Transverse colon (tissue), 4 donors: ENCODE measurements around the gene DLG2. TPM values are rescaled to one million over a fixed set of nuclear protein-coding genes. Genes with fewer than 3 reads are reported as not detected.

Source experiments
- DNase-seq: peaks from one replicate; pipeline ENCODE4 v3.0.0-alpha.2; 2019
- H3K27ac ChIP-seq, 4 donors: fragments of 200-600 bp; sonication (generic); 2 replicates each; pipeline ENCODE4 v1.5.1; 2016 to 2018; ENCODE audit warnings: inconsistent platforms in 4 of 4
- H3K27me3 ChIP-seq: fragments of 200-600 bp; sonication (generic); 2 replicates; pipeline ENCODE4 v1.5.1; 2017; ENCODE audit warnings: inconsistent platforms
- H3K36me3 ChIP-seq, 4 donors: fragments of 200-600 bp; sonication (generic); 2 replicates each; pipeline ENCODE4 v1.5.1; 2017 to 2019; ENCODE audit warnings: inconsistent platforms in 4 of 4
- H3K4me1 ChIP-seq, 4 donors: fragments of 200-600 bp; sonication (generic); 2 replicates each; pipeline ENCODE4 v1.5.1; 2017 to 2020; ENCODE audit warnings: inconsistent platforms in 4 of 4
- H3K4me3 ChIP-seq, 4 donors: fragments of 200-600 bp; sonication (generic); 1 replicate in 1 of 4; 2 replicates in 3 of 4; pipeline versions ENCODE4 v1.5.1 to v1.6.1; 2017 to 2019; ENCODE audit warnings: inconsistent platforms in 4 of 4
- H3K9me3 ChIP-seq, 2 donors: fragments of 200-600 bp; sonication (generic); 2 replicates each; pipeline ENCODE4 v1.5.1; 2017 to 2019; ENCODE audit warnings: inconsistent platforms in 2 of 2
- CTCF ChIP-seq, 5 experiments: fragments of 200-600 bp in 3 of 5; fragments of 450-650 bp in 2 of 5; sonication (generic) in 3 of 5; IDR thresholded peaks; 1 replicate in 2 of 5; 2 replicates in 3 of 5; pipeline ENCODE4 v1.5.1; 2016 to 2017; ENCODE audit warnings: antibody characterized with exemption in 5 of 5, inconsistent platforms in 3 of 5, mild to moderate bottlenecking in 2 of 5, moderate library complexity in 1 of 5
- EP300 ChIP-seq: sonication (generic); formaldehyde crosslinking; IDR thresholded peaks from one replicate; pipeline ENCODE4 v1.6.1; 2017; ENCODE audit warnings: antibody characterized with exemption, low read depth
- POLR2A ChIP-seq: fragments of 450-650 bp; IDR thresholded peaks from one replicate; pipeline ENCODE4 v1.6.1; 2016; ENCODE audit warnings: antibody characterized with exemption, mild to moderate bottlenecking, moderate library complexity
- POLR2AphosphoS5 ChIP-seq, 3 donors: sonication (generic); formaldehyde crosslinking; IDR thresholded peaks; one replicate each; pipeline ENCODE4 v1.6.1; 2016; ENCODE audit warnings: antibody characterized with exemption in 3 of 3
- WGBS, 2 donors: methylation state at CpG; one replicate each; pipeline ENCODE4 v1.1.5; 2018; ENCODE audit warnings: low coverage in 1 of 2; 5-methylcytosine and 5-hydroxymethylcytosine counted together
- in situ Hi-C, 4 donors: fragments of 200-750 bp; cut with MboI; loops; one replicate each; pipeline versions ENCODE4 v1.15.0 to v1.15.1; 2017; ENCODE audit warnings: low sequenced_read_pairs in 3 of 4, low pct_ligation_motif_present in 1 of 4, low pct_unique_long_range_greater_than_20kb in 1 of 4
- intact Hi-C: fragments of 100-400 bp; cut with DNase I; formaldehyde crosslinking; loops from one replicate; pipeline ENCODE4 v1.15.1; 2023; ENCODE audit warnings: low total_unique reads
- total RNA-seq, 4 donors: library from RNA; depleted of rRNA; stranded (reverse); fragments of >200 nt; gene quantifications; one replicate each; pipeline ENCODE4 v1.1.0, GENCODE V29; 2016

The DLG2 gene
- total RNA-seq, 4 donors from 2014 or later: 1.9 to 28.3 (median 3.7) TPM

- H3K27me3 ChIP-seq: no peaks in the 10 kb centered on the region
- no peak overlapping the region for H3K4me3 ChIP-seq
- in situ Hi-C loops: no loop called here
- no peak for TF ChIP-seq POLR2A
- TF ChIP-seq EP300: no peak
- TF ChIP-seq CTCF (IDR thresholded peaks at IDR 0.05): no peak
- no peak for TF ChIP-seq POLR2AphosphoS5 (IDR thresholded peaks at IDR 0.05)
- DNase-seq: no peak
- no peaks in the 10 kb centered on the region for H3K4me1 ChIP-seq
- intact Hi-C loops: no loop called here
- no peaks in the 10 kb centered on the region for H3K9me3 ChIP-seq
- H3K27ac ChIP-seq: no peak overlapping the region
- H3K36me3 ChIP-seq: no peaks in the 10 kb centered on the region
These were observed 1464.0 kb downstream of the DLG2 start for GRCh38 chr11:84163116-84163515.

GRCh38 chr11:84157639-84158038 is 1469.5 kb downstream of the DLG2 start:
- H3K4me3 ChIP-seq: no peak overlapping the region
- DNase-seq: no peak
- H3K36me3 ChIP-seq: no peaks in the 10 kb centered on the region
- no peak overlapping the region for H3K27ac ChIP-seq
- 85 to 100% methylated on average over 2 to 3 of the region's 3 CpGs for WGBS, 2 donors
- in situ Hi-C loops (no loop called here), intact Hi-C loops (no loop called here)
- no peaks in the 10 kb centered on the region for H3K9me3 ChIP-seq
- TF ChIP-seq POLR2AphosphoS5 (IDR thresholded peaks at IDR 0.05): no peak
- no peak for TF ChIP-seq POLR2A
- TF ChIP-seq EP300: no peak
- no peak for TF ChIP-seq CTCF (IDR thresholded peaks at IDR 0.05)
- no peaks in the 10 kb centered on the region for H3K27me3 ChIP-seq
- H3K4me1 ChIP-seq: no peaks in the 10 kb centered on the region

GRCh38 chr11:84146826-84147225 is 1480.3 kb downstream of the DLG2 start:
- TF ChIP-seq CTCF (IDR thresholded peaks at IDR 0.05) (no peak), EP300 (no peak), POLR2A (no peak), POLR2AphosphoS5 (IDR thresholded peaks at IDR 0.05) (no peak)
- DNase-seq: no peak
- in situ Hi-C loops: no loop called here
- Histone ChIP-seq H3K27ac (no peak overlapping the region), H3K27me3 (no peaks in the 10 kb centered on the region), H3K36me3 (no peaks in the 10 kb centered on the region), H3K4me3 (no peak overlapping the region), H3K4me1 (no peaks in the 10 kb centered on the region), H3K9me3 (no peaks in the 10 kb centered on the region)
- intact Hi-C loops: no loop called here
- WGBS, 2 donors: 71 to 83% methylated on average over 2 of the region's 2 CpGs

- in situ Hi-C loops (no loop called here), intact Hi-C loops (no loop called here)
- Histone ChIP-seq H3K4me1 (no peaks in the 10 kb centered on the region), H3K27me3 (no peaks in the 10 kb centered on the region), H3K9me3 (no peaks in the 10 kb centered on the region), H3K27ac (no peak overlapping the region), H3K4me3 (no peak overlapping the region), H3K36me3 (no peaks in the 10 kb centered on the region)
- no peak for DNase-seq
- 48 to 59% methylated on average over 4 of the region's 4 CpGs for WGBS, 2 donors
- TF ChIP-seq CTCF (IDR thresholded peaks at IDR 0.05) (no peak), POLR2A (no peak), POLR2AphosphoS5 (IDR thresholded peaks at IDR 0.05) (no peak), EP300 (no peak)
These were observed 1481.4 kb downstream of the DLG2 start for GRCh38 chr11:84145616-84146185.
